Peyer's patch (tissue), 4 donors: ENCODE data around the gene NOCT.

ENCODE experiments used
- CTCF ChIP-seq, 6 experiments: fragments of 450-650 bp in 4 of 6; fragments of 200-600 bp in 2 of 6; sonication (generic) in 1 of 6; IDR thresholded peaks; one replicate each; pipeline ENCODE4 v1.5.1; 2017 to 2019; ENCODE audit warnings: antibody characterized with exemption in 6 of 6, mild to moderate bottlenecking in 3 of 6, moderate library complexity in 1 of 6
- POLR2A ChIP-seq, 2 donors: fragments of 450-650 bp; IDR thresholded peaks; one replicate each; pipeline ENCODE4 v1.5.1; 2017; ENCODE audit warnings: antibody characterized with exemption in 2 of 2, mild to moderate bottlenecking in 2 of 2, moderate library complexity in 2 of 2

DNA sequence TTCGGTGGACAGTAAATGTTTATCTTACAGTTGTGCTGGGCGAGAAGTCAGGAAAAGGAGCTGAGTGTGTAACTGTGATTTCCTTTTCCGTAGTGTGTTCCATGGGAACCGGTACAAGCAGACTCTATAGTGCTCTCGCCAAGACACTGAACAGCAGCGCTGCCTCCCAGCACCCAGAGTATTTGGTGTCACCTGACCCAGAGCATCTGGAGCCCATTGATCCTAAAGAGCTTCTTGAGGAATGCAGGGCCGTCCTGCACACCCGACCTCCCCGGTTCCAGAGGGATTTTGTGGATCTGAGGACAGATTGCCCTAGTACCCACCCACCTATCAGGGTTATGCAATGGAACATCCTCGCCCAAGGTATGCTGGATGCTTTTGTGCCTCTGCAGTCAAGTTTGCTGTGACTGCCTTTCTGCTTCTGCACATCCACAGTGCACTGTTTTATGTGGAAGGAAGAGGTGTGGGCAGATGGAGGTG, 27.4 kb downstream of the NOCT start:
- TF ChIP-seq CTCF (IDR thresholded peaks at IDR 0.05) (no peak), POLR2A (IDR thresholded peaks at IDR 0.05) (no peak)
